K562 (cell line): ENCODE data around the gene SLC6A6. TPM values are rescaled to one million over a fixed set of nuclear protein-coding genes. Genes with fewer than 3 reads are reported as not detected.

Experiments
- BACH1 ChIP-seq: fragments of 200-800 bp; sonication (Bioruptor generic); IDR thresholded peaks from 2 replicates; pipeline ENCODE4 v1.6.1; 2016; ENCODE audit warnings: missing genetic modification characterization, missing compliant biosample characterization
- BCOR ChIP-seq: fragments of 450-650 bp; IDR thresholded peaks from 2 replicates; pipeline ENCODE4 v1.6.1; 2016
- CCNT2 ChIP-seq: IDR thresholded peaks from 2 replicates; pipeline ENCODE4 v1.6.1; 2011; ENCODE audit warnings: borderline replicate concordance, low read depth, mild to moderate bottlenecking, moderate library complexity, mixed read lengths, low read length; ENCODE audit not compliant: insufficient read length; ENCODE audit errors: extremely low read depth
- CHD1 ChIP-seq: fragments of 200-600 bp; sonication (generic); IDR thresholded peaks from one replicate; pipeline ENCODE4 v1.6.1; 2012; ENCODE audit warnings: mild to moderate bottlenecking, moderate library complexity, low read length, inconsistent platforms
- CTCFL ChIP-seq: IDR thresholded peaks from 2 replicates; pipeline ENCODE4 v1.6.1; 2011; ENCODE audit warnings: borderline replicate concordance, low read depth, mild to moderate bottlenecking, moderate library complexity, low read length; ENCODE audit not compliant: insufficient read depth, poor library complexity, severe bottlenecking
- CXXC5 ChIP-seq: fragments of 250-450 bp; sonication (Bioruptor Pico); IDR thresholded peaks from 2 replicates; pipeline ENCODE4 v1.8.0; 2022; ENCODE audit warnings: inconsistent platforms, mild to moderate bottlenecking, moderate library complexity
- EGR1 ChIP-seq: fragments of 450-650 bp; conservative IDR thresholded peaks from 2 replicates; pipeline ENCODE4 v1.6.1; 2017; ENCODE audit warnings: mild to moderate bottlenecking
- FOSL1 ChIP-seq: fragments of 200-800 bp; sonication (Bioruptor generic); conservative IDR thresholded peaks from 2 replicates; pipeline ENCODE4 v1.6.1; 2016; ENCODE audit warnings: missing genetic modification characterization, missing compliant biosample characterization
- HNRNPLL ChIP-seq: fragments of 200-400 bp; formaldehyde crosslinking; IDR thresholded peaks from 2 replicates; pipeline ENCODE4 v1.6.1; 2017; ENCODE audit warnings: low read length, low read depth, mild to moderate bottlenecking; ENCODE audit not compliant: poor library complexity, severe bottlenecking
- KDM4B ChIP-seq, 2 experiments: fragments of 450-650 bp in 1 of 2; sonication (generic) in 1 of 2; IDR thresholded peaks; 2 replicates each; pipeline ENCODE4 v1.6.1; 2016 to 2017; ENCODE audit warnings: borderline replicate concordance in 2 of 2, antibody characterized with exemption in 1 of 2, low read depth in 1 of 2, mild to moderate bottlenecking in 1 of 2
- MBD2 ChIP-seq: sonication (generic); IDR thresholded peaks from 2 replicates; pipeline ENCODE4 v1.6.1; 2016; ENCODE audit warnings: low read depth, borderline replicate concordance
- MCM5 ChIP-seq: fragments of 450-650 bp; IDR thresholded peaks from 2 replicates; pipeline ENCODE4 v1.6.1; 2016; ENCODE audit warnings: low read depth
- POU5F1 ChIP-seq: fragments of 150-350 bp; IDR thresholded peaks from 2 replicates; pipeline ENCODE4 v1.6.1; 2014; ENCODE audit warnings: borderline replicate concordance, low read length, low read depth, mild to moderate bottlenecking; ENCODE audit not compliant: partially characterized antibody
- SMARCA5 ChIP-seq: fragments of 450-650 bp; IDR thresholded peaks from 2 replicates; pipeline ENCODE4 v1.6.1; 2016
- SOX6 ChIP-seq: fragments of 450-650 bp; IDR thresholded peaks from 2 replicates; pipeline ENCODE4 v1.6.1; 2014; ENCODE audit warnings: mild to moderate bottlenecking
- TARDBP ChIP-seq: fragments of 450-650 bp; IDR thresholded peaks from 2 replicates; pipeline ENCODE4 v1.6.1; 2016
- TBL1XR1 ChIP-seq, 2 experiments: IDR thresholded peaks; 2 replicates each; pipeline ENCODE4 v1.6.1; 2012; ENCODE audit warnings: improper control_type of control experiment in 2 of 2, low read length in 2 of 2, mild to moderate bottlenecking in 1 of 2
- TEAD2 ChIP-seq: fragments of 450-650 bp; IDR thresholded peaks from 2 replicates; pipeline ENCODE4 v1.6.1; 2016; ENCODE audit warnings: missing genetic modification characterization, control low read depth, missing compliant biosample characterization
- U2AF2 ChIP-seq: fragments of 200-400 bp; formaldehyde crosslinking; optimal IDR thresholded peaks from 2 replicates; pipeline ENCODE3; 2017; ENCODE audit warnings: low read depth, mild to moderate bottlenecking, low read length
- ZNF24 ChIP-seq: fragments of 450-650 bp; IDR thresholded peaks from 2 replicates; pipeline ENCODE4 v1.6.1; 2016
- polyA plus RNA-seq, 8 experiments: library from polyadenylated mRNA; depleted of rRNA in 4 of 8; stranded (reverse) in 5 of 8; unstranded in 3 of 8; fragments of >200 nt; fragmentation: Nextera tagmentation in 2 of 8; fragmentation: Illumina TruSeq in 1 of 8; extraction: Ambion mirVana in 2 of 8; extraction: Trizol in 1 of 8; gene quantifications; 2 replicates each; pipeline versions ENCODE4 v1.2.1 to v1.2.3, GENCODE V29; 2011 to 2014; ENCODE audit warnings: inconsistent platforms in 1 of 8, missing spikeins in 1 of 8
- total RNA-seq, 7 experiments: library from RNA; depleted of rRNA in 6 of 7; stranded (reverse); fragments of >200 nt in 6 of 7; fragmentation: Illumina TruSeq in 2 of 7; extraction: Trizol in 2 of 7; gene quantifications; 2 replicates each; pipeline versions ENCODE4 v1.2.1 to v1.2.3, GENCODE V29; 2011 to 2021; ENCODE audit warnings: low replicate concordance in 1 of 7
- TF ChIP-seq, protein P1 (sequence below): fragments of 450-650 bp; IDR thresholded peaks from 2 replicates; pipeline ENCODE4 v1.6.1; 2018; ENCODE audit not compliant: partially characterized antibody
- TF ChIP-seq, protein P2 (sequence below): sonication (generic); formaldehyde crosslinking; IDR thresholded peaks from 2 replicates; pipeline ENCODE4 v1.8.1; 2023; ENCODE audit warnings: mild to moderate bottlenecking, missing genetic modification reagents

Gene SLC6A6
- total and polyA plus RNA-seq, 9 of the 15 experiments (the other 6 are each of a cell fraction or from before 2014, with no cell fraction given): 12.3 to 203 (median 93.2) TPM

- TF ChIP-seq HNRNPLL: peak; percentile 85
- peak; percentile 61; the same call in 1 of the 2 replicates for TF ChIP-seq ZNF24
- 0 out of 4 replicates have a peak, but pooled peaks of 1 of the 2 experiments have one; percentile 18 for TF ChIP-seq TBL1XR1 (IDR thresholded peaks at IDR 0.05; ENCODE audit: low read length in 2 of 2)
- no peak for TF ChIP-seq SMARCA5
- no peak for TF ChIP-seq MBD2
- TF ChIP-seq BACH1 (tag): no peak; the same call in 1 of the 2 replicates
- no peak for TF ChIP-seq MCM5
- peak; percentile 78 for TF ChIP-seq CCNT2
- TF ChIP-seq EGR1: peak; percentile 54
- TF ChIP-seq FOSL1 (tag): peak; percentile 40; the same call in 1 of the 2 replicates
- TF ChIP-seq, protein P1, sequence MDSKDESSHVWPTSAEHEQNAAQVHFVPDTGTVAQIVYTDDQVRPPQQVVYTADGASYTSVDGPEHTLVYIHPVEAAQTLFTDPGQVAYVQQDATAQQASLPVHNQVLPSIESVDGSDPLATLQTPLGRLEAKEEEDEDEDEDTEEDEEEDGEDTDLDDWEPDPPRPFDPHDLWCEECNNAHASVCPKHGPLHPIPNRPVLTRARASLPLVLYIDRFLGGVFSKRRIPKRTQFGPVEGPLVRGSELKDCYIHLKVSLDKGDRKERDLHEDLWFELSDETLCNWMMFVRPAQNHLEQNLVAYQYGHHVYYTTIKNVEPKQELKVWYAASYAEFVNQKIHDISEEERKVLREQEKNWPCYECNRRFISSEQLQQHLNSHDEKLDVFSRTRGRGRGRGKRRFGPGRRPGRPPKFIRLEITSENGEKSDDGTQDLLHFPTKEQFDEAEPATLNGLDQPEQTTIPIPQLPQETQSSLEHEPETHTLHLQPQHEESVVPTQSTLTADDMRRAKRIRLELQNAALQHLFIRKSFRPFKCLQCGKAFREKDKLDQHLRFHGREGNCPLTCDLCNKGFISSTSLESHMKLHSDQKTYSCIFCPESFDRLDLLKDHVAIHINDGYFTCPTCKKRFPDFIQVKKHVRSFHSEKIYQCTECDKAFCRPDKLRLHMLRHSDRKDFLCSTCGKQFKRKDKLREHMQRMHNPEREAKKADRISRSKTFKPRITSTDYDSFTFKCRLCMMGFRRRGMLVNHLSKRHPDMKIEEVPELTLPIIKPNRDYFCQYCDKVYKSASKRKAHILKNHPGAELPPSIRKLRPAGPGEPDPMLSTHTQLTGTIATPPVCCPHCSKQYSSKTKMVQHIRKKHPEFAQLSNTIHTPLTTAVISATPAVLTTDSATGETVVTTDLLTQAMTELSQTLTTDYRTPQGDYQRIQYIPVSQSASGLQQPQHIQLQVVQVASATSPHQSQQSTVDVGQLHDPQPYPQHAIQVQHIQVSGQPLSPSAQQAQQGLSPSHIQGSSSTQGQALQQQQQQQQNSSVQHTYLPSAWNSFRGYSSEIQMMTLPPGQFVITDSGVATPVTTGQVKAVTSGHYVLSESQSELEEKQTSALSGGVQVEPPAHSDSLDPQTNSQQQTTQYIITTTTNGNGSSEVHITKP: no peak
- TF ChIP-seq CHD1: peak; percentile 44
- TF ChIP-seq TARDBP: 0 out of 2 replicates have a peak, but pooled peaks have one; percentile 16
- TF ChIP-seq, protein P2, sequence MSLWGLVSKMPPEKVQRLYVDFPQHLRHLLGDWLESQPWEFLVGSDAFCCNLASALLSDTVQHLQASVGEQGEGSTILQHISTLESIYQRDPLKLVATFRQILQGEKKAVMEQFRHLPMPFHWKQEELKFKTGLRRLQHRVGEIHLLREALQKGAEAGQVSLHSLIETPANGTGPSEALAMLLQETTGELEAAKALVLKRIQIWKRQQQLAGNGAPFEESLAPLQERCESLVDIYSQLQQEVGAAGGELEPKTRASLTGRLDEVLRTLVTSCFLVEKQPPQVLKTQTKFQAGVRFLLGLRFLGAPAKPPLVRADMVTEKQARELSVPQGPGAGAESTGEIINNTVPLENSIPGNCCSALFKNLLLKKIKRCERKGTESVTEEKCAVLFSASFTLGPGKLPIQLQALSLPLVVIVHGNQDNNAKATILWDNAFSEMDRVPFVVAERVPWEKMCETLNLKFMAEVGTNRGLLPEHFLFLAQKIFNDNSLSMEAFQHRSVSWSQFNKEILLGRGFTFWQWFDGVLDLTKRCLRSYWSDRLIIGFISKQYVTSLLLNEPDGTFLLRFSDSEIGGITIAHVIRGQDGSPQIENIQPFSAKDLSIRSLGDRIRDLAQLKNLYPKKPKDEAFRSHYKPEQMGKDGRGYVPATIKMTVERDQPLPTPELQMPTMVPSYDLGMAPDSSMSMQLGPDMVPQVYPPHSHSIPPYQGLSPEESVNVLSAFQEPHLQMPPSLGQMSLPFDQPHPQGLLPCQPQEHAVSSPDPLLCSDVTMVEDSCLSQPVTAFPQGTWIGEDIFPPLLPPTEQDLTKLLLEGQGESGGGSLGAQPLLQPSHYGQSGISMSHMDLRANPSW (CRISPR knock-in tag): 0 out of 2 replicates have a peak, but pooled peaks have one; percentile 8
- no peak for TF ChIP-seq CTCFL
- no peak for TF ChIP-seq KDM4B (IDR thresholded peaks at IDR 0.05; ENCODE audit: borderline replicate concordance in 2 of 2, low read depth in 1 of 2)
- no peak for TF ChIP-seq U2AF2
- TF ChIP-seq BCOR: peak; percentile 82
- TF ChIP-seq POU5F1: no peak
- peak; percentile 65 for TF ChIP-seq SOX6
- peak; percentile 95 for TF ChIP-seq CXXC5 (CRISPR knock-in tag)
- TF ChIP-seq TEAD2 (tag): no peak
Measured at GRCh38 chr3:14402304-14402811, at the start of gene SLC6A6 (continued).
